Stimulated activated CD4-positive, alpha-beta T cell treated with anti-CD3 and anti-CD28 coated beads, Interleukin-1b, Interleukin-23, amount 100 ng/mL, for 24 hours (primary cell): ENCODE data around the gene NRF1.

ENCODE experiments used
- DNase-seq, 4 experiments: peaks; one replicate each; pipeline ENCODE4 v3.0.0-alpha.2; 2020; ENCODE audit warnings: low read depth in 4 of 4, low spot score in 1 of 4

Gene NRF1

GRCh38 chr7:129798616-129799349 is 187.3 kb downstream of the NRF1 start:
- no peak for DNase-seq

- DNase-seq = no peak
Measured at GRCh38 chr7:129799350-129799955, 187.9 kb downstream of the NRF1 start.

GRCh38 chr7:129800901-129801300 is 189.4 kb downstream of the NRF1 start:
- DNase-seq = no peak

- no peak for DNase-seq
Measured at GRCh38 chr7:129801882-129802281, 190.4 kb downstream of the NRF1 start.

- no peak for DNase-seq
Measured at GRCh38 chr7:129803546-129804081, 192.1 kb downstream of the NRF1 start.

- DNase-seq = no peak
Measured at GRCh38 chr7:129804111-129804889, 192.8 kb downstream of the NRF1 start.

GRCh38 chr7:129804890-129805719 is 193.6 kb downstream of the NRF1 start:
- no peak for DNase-seq
